ENCODE results near the gene ZFYVE28. TPM values are rescaled to one million over a fixed set of nuclear protein-coding genes. Genes with fewer than 3 reads are reported as not detected.

ZFYVE28 gene
- total RNA-seq, 5 donors from 2014 or later (not counting 1 experiment from before 2014, with no cell fraction given), result 33.4 to 56.2 (median 45.4) TPM

DNA sequence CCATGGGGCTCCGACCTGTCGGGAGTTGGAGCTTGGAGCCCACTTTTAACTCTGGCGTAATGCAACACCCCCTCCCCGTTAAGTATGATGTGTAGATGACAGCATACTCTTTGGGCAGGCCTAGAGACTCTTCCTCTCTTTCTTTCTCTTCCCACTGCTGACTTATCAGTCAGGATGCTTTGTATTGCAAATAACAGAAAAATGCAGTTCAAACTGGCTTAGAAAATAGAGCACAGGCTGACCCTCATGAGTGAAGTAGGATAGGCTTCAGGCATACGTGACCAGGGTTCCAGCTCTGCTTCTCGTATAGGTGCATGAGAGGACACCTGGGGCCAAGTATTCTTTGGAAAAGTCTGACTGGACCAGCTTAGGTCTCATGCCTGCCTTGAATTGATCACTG is 27.1 kb upstream of the ZFYVE28 start:
- CTCF ChIA-PET, result no interaction called here
- POLR2A ChIA-PET, result interaction anchor here in 1 of 2 donors (0.6 kb wide), 1 partner anchor 207 kb away, joined by 3 read pairs; no protein-coding TSS in a partner anchor
- no peaks in the 10 kb centered on the region for H3K9me3 Mint-ChIP-seq
- no peaks in the 10 kb centered on the region for H3K9me3 ChIP-seq
- no peak overlapping the region for H3K27ac ChIP-seq (ENCODE audit: low read length)
- H3K4me1 ChIP-seq (ENCODE audit: control insufficient read depth in 1 of 2, extremely low read depth in 1 of 2, insufficient read depth in 2 of 2, low read length in 2 of 2), result peaks cover 0 to 9% of the 10 kb centered on the region in 2 experiments
- H3K27me3 ChIP-seq (replicated peaks in 1 of 2; ENCODE audit: control insufficient read depth in 2 of 2, extremely low read depth in 1 of 2, insufficient read depth in 2 of 2, low read length in 1 of 2), result no peaks in the 10 kb centered on the region
- 86% methylated on average over 3 of the region's 6 CpGs for WGBS (ENCODE audit: insufficient coverage)
- no peak overlapping the region for H3K27ac Mint-ChIP-seq
- no peaks in the 10 kb centered on the region for H3K36me3 Mint-ChIP-seq
- no peak overlapping the region for H3K4me3 Mint-ChIP-seq
- H3K36me3 ChIP-seq (ENCODE audit: control insufficient read depth in 2 of 2, extremely low read depth in 1 of 2, insufficient read depth in 1 of 2, low read length in 1 of 2), result no peaks in the 10 kb centered on the region
- peaks cover 0 to 7% (median 3%) of the 10 kb centered on the region in 3 donors for H3K4me1 Mint-ChIP-seq
- no peak overlapping the region for H3K4me3 ChIP-seq (ENCODE audit: control insufficient read depth in 1 of 2, extremely low read depth in 1 of 2, low read length in 1 of 2)
- no peak for DNase-seq
- no peak for ATAC-seq (replicated peaks in 1 of 4)
- no peaks in the 10 kb centered on the region for H3K27me3 Mint-ChIP-seq

- WGBS (ENCODE audit: insufficient coverage), result 93% methylated on average over 8 of the region's 9 CpGs
- Mint-ChIP-seq H3K4me1 (peaks cover 0 to 7% (median 3%) of the 10 kb centered on the region in 3 donors), H3K9me3 (no peaks in the 10 kb centered on the region), H3K27ac (no peak overlapping the region), H3K4me3 (no peak overlapping the region), H3K27me3 (no peaks in the 10 kb centered on the region), H3K36me3 (no peaks in the 10 kb centered on the region)
- no peaks in the 10 kb centered on the region for H3K27me3 ChIP-seq (replicated peaks in 1 of 2; ENCODE audit: control insufficient read depth in 2 of 2, extremely low read depth in 1 of 2, insufficient read depth in 2 of 2, low read length in 1 of 2)
- peaks cover 0 to 9% of the 10 kb centered on the region in 2 experiments for H3K4me1 ChIP-seq (ENCODE audit: control insufficient read depth in 1 of 2, extremely low read depth in 1 of 2, insufficient read depth in 2 of 2, low read length in 2 of 2)
- CTCF ChIA-PET, result no interaction called here
- POLR2A ChIA-PET, result interaction anchor here in 1 of 2 donors (0.6 kb wide), 1 partner anchor 206 kb away, joined by 3 read pairs; no protein-coding TSS in a partner anchor
- ATAC-seq (replicated peaks in 1 of 4) (no peak), DNase-seq (no peak)
- no peaks in the 10 kb centered on the region for H3K36me3 ChIP-seq (ENCODE audit: control insufficient read depth in 2 of 2, extremely low read depth in 1 of 2, insufficient read depth in 1 of 2, low read length in 1 of 2)
- no peaks in the 10 kb centered on the region for H3K9me3 ChIP-seq
- H3K27ac ChIP-seq (ENCODE audit: low read length), result no peak overlapping the region
- H3K4me3 ChIP-seq (ENCODE audit: control insufficient read depth in 1 of 2, extremely low read depth in 1 of 2, low read length in 1 of 2), result no peak overlapping the region
Observed at GRCh38 chr4:2445130-2445529, 26.7 kb upstream of the ZFYVE28 start.

DNA sequence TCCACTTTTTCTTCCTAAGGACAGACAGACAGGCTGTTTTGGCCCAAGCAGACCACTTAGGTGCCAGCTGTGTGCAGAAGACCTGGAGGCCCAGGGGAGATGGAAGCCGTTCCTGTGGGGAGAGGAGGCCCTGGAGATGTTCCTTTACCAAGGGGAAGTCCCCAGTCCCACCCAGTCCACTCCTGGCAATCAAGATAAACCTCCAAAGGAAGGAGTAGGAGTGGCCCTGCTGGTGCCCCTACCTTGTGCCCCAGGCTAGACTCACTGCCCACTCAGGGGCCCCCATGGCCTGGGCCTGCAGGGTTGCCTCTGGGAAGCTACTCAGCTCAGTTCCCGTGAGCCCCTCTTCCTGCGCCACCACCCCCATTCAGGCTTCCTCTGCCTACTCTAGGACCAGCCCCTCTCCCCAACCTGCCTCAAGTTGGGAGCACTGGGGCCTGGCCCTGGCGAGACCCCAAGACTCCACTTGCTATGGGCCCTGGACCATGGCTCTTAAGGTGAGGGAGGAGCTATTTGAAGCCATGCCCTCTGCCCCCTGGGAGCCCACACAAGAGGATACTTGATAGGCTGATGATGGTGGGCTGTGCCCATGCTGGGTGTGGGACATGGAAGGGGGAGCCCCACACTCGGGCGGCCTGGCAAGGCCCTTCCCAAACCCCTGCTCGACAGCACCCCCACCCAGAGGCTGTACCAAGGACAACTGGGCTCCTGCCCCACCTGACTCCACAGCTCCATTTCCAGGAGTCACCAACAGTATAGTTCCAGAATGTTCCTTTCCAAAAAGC is 25.7 kb upstream of the ZFYVE28 start:
- ChIA-PET CTCF (no interaction called here), POLR2A (no interaction called here)
- WGBS (ENCODE audit: insufficient coverage), result 85% methylated on average over 5 of the region's 7 CpGs

DNA sequence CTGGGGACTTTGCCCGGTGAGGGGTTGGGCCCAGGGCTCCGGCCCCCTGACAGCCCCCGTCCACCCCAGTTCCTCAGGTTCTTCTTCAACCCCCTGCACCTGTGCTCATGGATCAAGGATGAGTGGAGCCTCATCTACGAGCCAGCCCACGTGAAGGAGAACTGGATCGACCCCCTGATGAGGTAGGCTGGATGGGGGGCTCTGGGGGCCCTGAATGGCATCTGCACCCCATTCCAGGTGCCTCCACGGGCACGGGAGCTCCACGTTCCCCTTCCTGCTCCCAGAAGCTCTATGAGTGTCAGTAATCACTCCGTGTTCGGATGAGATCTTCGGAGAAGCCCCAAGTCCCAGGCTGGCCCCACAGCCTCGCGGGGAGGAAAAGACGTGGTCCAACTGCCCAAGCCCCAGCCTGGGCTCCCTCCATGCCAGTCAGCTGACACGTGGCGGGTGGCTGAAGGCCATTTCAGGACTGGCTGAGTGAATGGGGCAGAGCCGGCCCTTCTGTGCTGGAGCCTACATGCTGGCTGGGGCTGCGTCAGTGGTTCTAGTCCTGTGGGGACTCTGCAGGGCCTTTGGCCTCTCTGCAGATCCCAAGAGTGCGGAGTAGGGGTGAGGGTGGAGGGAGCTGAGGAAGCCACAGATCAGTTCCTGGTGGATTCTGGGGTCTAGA is 24.8 kb upstream of the ZFYVE28 start:
- no peak overlapping the region for H3K4me3 Mint-ChIP-seq
- Histone ChIP-seq H3K27me3 (replicated peaks in 1 of 2; ENCODE audit: control insufficient read depth in 2 of 2, extremely low read depth in 1 of 2, insufficient read depth in 2 of 2, low read length in 1 of 2) (no peaks in the 10 kb centered on the region), H3K4me1 (ENCODE audit: control insufficient read depth in 1 of 2, extremely low read depth in 1 of 2, insufficient read depth in 2 of 2, low read length in 2 of 2) (peaks cover 0 to 9% of the 10 kb centered on the region in 2 experiments), H3K9me3 (no peaks in the 10 kb centered on the region), H3K4me3 (ENCODE audit: control insufficient read depth in 1 of 2, extremely low read depth in 1 of 2, low read length in 1 of 2) (no peak overlapping the region), H3K36me3 (ENCODE audit: control insufficient read depth in 2 of 2, extremely low read depth in 1 of 2, insufficient read depth in 1 of 2, low read length in 1 of 2) (no peaks in the 10 kb centered on the region), H3K27ac (ENCODE audit: low read length) (no peak overlapping the region)
- H3K27me3 Mint-ChIP-seq, result no peaks in the 10 kb centered on the region
- 96% methylated on average over 14 of the region's 20 CpGs for WGBS (ENCODE audit: insufficient coverage)
- H3K4me1 Mint-ChIP-seq, result peaks cover 0 to 7% (median 3%) of the 10 kb centered on the region in 3 donors
- no peaks in the 10 kb centered on the region for H3K9me3 Mint-ChIP-seq
- ChIA-PET CTCF (interaction anchor here (0.6 to 0.7 kb wide), 3 partner anchors 91 to 213 kb away, joined by 3 to 9 read pairs (median 6); no protein-coding TSS in a partner anchor), POLR2A (no interaction called here)
- no peaks in the 10 kb centered on the region for H3K36me3 Mint-ChIP-seq
- H3K27ac Mint-ChIP-seq, result no peak overlapping the region
- DNase-seq, result no peak
- ATAC-seq (replicated peaks in 1 of 4), result no peak

More for the DNA sequence above, 25.7 kb upstream of the ZFYVE28 start:
- Histone ChIP-seq H3K4me3 (ENCODE audit: control insufficient read depth in 1 of 2, extremely low read depth in 1 of 2, low read length in 1 of 2) (no peak overlapping the region), H3K9me3 (no peaks in the 10 kb centered on the region), H3K27me3 (replicated peaks in 1 of 2; ENCODE audit: control insufficient read depth in 2 of 2, extremely low read depth in 1 of 2, insufficient read depth in 2 of 2, low read length in 1 of 2) (no peaks in the 10 kb centered on the region), H3K36me3 (ENCODE audit: control insufficient read depth in 2 of 2, extremely low read depth in 1 of 2, insufficient read depth in 1 of 2, low read length in 1 of 2) (no peaks in the 10 kb centered on the region), H3K27ac (ENCODE audit: low read length) (no peak overlapping the region), H3K4me1 (ENCODE audit: control insufficient read depth in 1 of 2, extremely low read depth in 1 of 2, insufficient read depth in 2 of 2, low read length in 2 of 2) (peaks cover 0 to 9% of the 10 kb centered on the region in 2 experiments)
- H3K9me3 Mint-ChIP-seq, result no peaks in the 10 kb centered on the region
- H3K27me3 Mint-ChIP-seq, result no peaks in the 10 kb centered on the region
- no peaks in the 10 kb centered on the region for H3K36me3 Mint-ChIP-seq
- DNase-seq (no peak), ATAC-seq (replicated peaks in 1 of 4) (no peak)
- peaks cover 0 to 7% (median 3%) of the 10 kb centered on the region in 3 donors for H3K4me1 Mint-ChIP-seq
- no peak overlapping the region for H3K4me3 Mint-ChIP-seq
- no peak overlapping the region for H3K27ac Mint-ChIP-seq

GRCh38 chr4:2442175-2442993 is 23.9 kb upstream of the ZFYVE28 start:
- H3K4me1 Mint-ChIP-seq, result peaks cover 0 to 7% (median 3%) of the 10 kb centered on the region in 3 donors
- Histone ChIP-seq H3K36me3 (ENCODE audit: control insufficient read depth in 2 of 2, extremely low read depth in 1 of 2, insufficient read depth in 1 of 2, low read length in 1 of 2) (no peaks in the 10 kb centered on the region), H3K4me1 (ENCODE audit: control insufficient read depth in 1 of 2, extremely low read depth in 1 of 2, insufficient read depth in 2 of 2, low read length in 2 of 2) (peaks cover 0 to 9% of the 10 kb centered on the region in 2 experiments), H3K27me3 (replicated peaks in 1 of 2; ENCODE audit: control insufficient read depth in 2 of 2, extremely low read depth in 1 of 2, insufficient read depth in 2 of 2, low read length in 1 of 2) (no peaks in the 10 kb centered on the region), H3K4me3 (ENCODE audit: control insufficient read depth in 1 of 2, extremely low read depth in 1 of 2, low read length in 1 of 2) (no peak overlapping the region), H3K27ac (ENCODE audit: low read length) (no peak overlapping the region), H3K9me3 (no peaks in the 10 kb centered on the region)
- DNase-seq, result no peak
- ATAC-seq (replicated peaks in 1 of 4), result no peak
- 89% methylated on average over 16 of the region's 20 CpGs for WGBS (ENCODE audit: insufficient coverage)
- H3K27ac Mint-ChIP-seq, result no peak overlapping the region
- CTCF ChIA-PET, result interaction anchor here (0.6 to 1.2 kb wide), 7 partner anchors 43 to 1285 kb away, joined by 3 to 11 read pairs (median 5); no protein-coding TSS in a partner anchor
- no peaks in the 10 kb centered on the region for H3K9me3 Mint-ChIP-seq
- H3K36me3 Mint-ChIP-seq, result no peaks in the 10 kb centered on the region
- no peaks in the 10 kb centered on the region for H3K27me3 Mint-ChIP-seq
- H3K4me3 Mint-ChIP-seq, result no peak overlapping the region
- POLR2A ChIA-PET, result no interaction called here
